ENCODE data around the gene TJP2. TPM values are rescaled to one million over a fixed set of nuclear protein-coding genes. Genes with fewer than 3 reads are reported as not detected.

Gene TJP2
- polyA plus RNA-seq, 1 donor from 2014 or later = 3.1 TPM

DNA sequence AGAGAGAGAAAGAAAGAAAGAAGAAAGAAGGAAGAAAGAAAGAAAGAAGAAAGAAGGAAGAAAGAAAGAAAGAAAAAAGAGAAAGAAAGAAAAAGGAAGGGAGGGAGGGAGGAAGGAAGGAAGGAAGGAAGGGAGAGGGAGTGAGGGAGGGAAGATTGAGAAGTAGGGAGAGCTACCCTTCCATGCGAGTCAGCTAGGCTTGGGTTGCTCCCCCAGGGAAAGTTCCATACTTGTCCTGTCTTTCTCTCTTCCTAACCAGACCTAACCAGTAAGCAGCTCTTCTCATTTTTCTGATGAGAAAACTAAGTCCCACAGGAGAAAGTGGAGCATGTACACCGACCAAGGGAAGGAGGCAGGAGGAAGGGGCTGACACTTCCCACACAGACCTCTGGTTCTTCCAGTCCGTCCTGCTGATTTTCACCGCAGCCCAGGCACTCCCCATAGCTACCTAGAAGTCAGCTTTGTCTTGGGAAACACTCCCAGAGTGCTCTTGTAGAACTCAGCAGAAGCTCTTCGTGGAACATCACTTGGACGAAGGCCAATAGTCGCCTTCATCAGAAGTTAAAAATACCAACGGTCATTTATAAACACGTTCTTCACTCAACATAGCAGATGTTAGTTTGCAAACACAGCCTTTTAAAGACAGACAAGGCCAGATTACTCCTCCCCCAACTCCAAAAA is 121.9 kb downstream of the TJP2 start:
- Histone ChIP-seq H3F3A (ENCODE audit: insufficient read depth, low read length, poor library complexity, severe bottlenecking) (no peaks in the 10 kb centered on the region), H4K20me1 (ENCODE audit: insufficient read depth) (no peaks in the 10 kb centered on the region), H3K36me3 (ENCODE audit: insufficient read depth, low read length) (no peaks in the 10 kb centered on the region), H3K27ac (ENCODE audit: low read length) (no peak overlapping the region), H3K4me2 (ENCODE audit: low read length) (no peak overlapping the region), H3K27me3 (ENCODE audit: insufficient read depth, low read depth, low read length) (no peaks in the 10 kb centered on the region), H3K79me2 (replicated peaks; ENCODE audit: insufficient read depth, low read length) (no peaks in the 10 kb centered on the region), H3K9me2 (ENCODE audit: insufficient read depth, low read length) (no peaks in the 10 kb centered on the region), H3K9ac (ENCODE audit: low read length) (no peak overlapping the region), H3K4me3 (ENCODE audit: low read length) (no peak overlapping the region), H3K9me3 (ENCODE audit: low read length) (no peaks in the 10 kb centered on the region), H2AFZ (ENCODE audit: low read depth, low read length) (no peak overlapping the region)
- TF ChIP-seq TAF1 (IDR thresholded peaks at IDR 0.05; ENCODE audit: low read depth) = no peak
- TF ChIP-seq, protein P1, sequence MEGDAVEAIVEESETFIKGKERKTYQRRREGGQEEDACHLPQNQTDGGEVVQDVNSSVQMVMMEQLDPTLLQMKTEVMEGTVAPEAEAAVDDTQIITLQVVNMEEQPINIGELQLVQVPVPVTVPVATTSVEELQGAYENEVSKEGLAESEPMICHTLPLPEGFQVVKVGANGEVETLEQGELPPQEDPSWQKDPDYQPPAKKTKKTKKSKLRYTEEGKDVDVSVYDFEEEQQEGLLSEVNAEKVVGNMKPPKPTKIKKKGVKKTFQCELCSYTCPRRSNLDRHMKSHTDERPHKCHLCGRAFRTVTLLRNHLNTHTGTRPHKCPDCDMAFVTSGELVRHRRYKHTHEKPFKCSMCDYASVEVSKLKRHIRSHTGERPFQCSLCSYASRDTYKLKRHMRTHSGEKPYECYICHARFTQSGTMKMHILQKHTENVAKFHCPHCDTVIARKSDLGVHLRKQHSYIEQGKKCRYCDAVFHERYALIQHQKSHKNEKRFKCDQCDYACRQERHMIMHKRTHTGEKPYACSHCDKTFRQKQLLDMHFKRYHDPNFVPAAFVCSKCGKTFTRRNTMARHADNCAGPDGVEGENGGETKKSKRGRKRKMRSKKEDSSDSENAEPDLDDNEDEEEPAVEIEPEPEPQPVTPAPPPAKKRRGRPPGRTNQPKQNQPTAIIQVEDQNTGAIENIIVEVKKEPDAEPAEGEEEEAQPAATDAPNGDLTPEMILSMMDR (IDR thresholded peaks at IDR 0.05; ENCODE audit: poor library complexity, severe bottlenecking) = no peak
- no peak for TF ChIP-seq SMC3 (conservative IDR thresholded peaks at IDR 0.05; ENCODE audit: poor library complexity)
- TF ChIP-seq, protein P2, sequence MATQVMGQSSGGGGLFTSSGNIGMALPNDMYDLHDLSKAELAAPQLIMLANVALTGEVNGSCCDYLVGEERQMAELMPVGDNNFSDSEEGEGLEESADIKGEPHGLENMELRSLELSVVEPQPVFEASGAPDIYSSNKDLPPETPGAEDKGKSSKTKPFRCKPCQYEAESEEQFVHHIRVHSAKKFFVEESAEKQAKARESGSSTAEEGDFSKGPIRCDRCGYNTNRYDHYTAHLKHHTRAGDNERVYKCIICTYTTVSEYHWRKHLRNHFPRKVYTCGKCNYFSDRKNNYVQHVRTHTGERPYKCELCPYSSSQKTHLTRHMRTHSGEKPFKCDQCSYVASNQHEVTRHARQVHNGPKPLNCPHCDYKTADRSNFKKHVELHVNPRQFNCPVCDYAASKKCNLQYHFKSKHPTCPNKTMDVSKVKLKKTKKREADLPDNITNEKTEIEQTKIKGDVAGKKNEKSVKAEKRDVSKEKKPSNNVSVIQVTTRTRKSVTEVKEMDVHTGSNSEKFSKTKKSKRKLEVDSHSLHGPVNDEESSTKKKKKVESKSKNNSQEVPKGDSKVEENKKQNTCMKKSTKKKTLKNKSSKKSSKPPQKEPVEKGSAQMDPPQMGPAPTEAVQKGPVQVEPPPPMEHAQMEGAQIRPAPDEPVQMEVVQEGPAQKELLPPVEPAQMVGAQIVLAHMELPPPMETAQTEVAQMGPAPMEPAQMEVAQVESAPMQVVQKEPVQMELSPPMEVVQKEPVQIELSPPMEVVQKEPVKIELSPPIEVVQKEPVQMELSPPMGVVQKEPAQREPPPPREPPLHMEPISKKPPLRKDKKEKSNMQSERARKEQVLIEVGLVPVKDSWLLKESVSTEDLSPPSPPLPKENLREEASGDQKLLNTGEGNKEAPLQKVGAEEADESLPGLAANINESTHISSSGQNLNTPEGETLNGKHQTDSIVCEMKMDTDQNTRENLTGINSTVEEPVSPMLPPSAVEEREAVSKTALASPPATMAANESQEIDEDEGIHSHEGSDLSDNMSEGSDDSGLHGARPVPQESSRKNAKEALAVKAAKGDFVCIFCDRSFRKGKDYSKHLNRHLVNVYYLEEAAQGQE (IDR thresholded peaks at IDR 0.05; ENCODE audit: borderline replicate concordance) = no peak
- TF ChIP-seq RAD21 (conservative IDR thresholded peaks at IDR 0.05) = no peak
- TF ChIP-seq POLR2AphosphoS5 (IDR thresholded peaks at IDR 0.05) = no peak
- no peak for TF ChIP-seq EZH2 (IDR thresholded peaks at IDR 0.05; ENCODE audit: borderline replicate concordance, insufficient read depth, low read length, poor library complexity, severe bottlenecking)
- no peak for TF ChIP-seq MXI1 (conservative IDR thresholded peaks at IDR 0.05; ENCODE audit: poor library complexity, severe bottlenecking)
- TF ChIP-seq EP300 (conservative IDR thresholded peaks at IDR 0.05; ENCODE audit: poor library complexity, severe bottlenecking) = no peak

DNA sequence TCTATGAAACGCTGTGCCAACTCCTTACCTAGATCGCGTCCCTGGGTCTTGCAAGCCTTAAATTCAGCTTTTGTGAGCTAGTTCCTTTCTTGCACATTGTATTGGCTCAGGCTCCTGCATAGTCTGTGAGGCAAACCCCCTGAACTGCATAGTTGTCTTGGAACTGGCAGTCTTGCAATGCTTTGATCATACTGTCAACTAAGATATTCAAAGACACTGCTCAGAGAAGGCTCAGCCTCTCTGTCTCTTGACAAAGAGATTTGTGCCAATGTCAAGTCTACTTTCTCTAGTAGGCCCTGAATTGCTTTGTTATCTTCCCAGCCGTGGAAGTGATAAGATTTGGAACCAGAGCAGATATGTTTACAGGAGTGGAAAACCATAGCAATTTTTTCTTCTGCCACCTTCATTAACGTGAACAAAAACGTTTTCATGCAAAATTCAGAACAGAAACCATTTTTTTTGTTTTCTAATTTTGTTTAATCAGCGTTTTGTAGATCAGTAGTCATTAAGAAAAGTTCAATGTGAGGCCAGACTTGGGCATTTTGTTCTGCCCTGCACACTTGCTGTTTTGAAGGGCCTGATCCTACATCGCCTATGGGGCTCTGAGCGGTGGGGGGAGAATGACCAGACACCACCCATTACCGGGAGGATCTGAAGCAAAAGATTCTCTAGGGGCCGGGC is 123.4 kb downstream of the TJP2 start:
- Histone ChIP-seq H3F3A (ENCODE audit: insufficient read depth, low read length, poor library complexity, severe bottlenecking) (no peaks in the 10 kb centered on the region), H3K9ac (ENCODE audit: low read length) (no peak overlapping the region), H3K4me2 (ENCODE audit: low read length) (no peak overlapping the region), H3K27me3 (ENCODE audit: insufficient read depth, low read depth, low read length) (no peaks in the 10 kb centered on the region), H3K9me2 (ENCODE audit: insufficient read depth, low read length) (no peaks in the 10 kb centered on the region), H3K79me2 (replicated peaks; ENCODE audit: insufficient read depth, low read length) (no peaks in the 10 kb centered on the region), H3K27ac (ENCODE audit: low read length) (no peak overlapping the region), H3K4me3 (ENCODE audit: low read length) (no peak overlapping the region), H3K9me3 (ENCODE audit: low read length) (no peaks in the 10 kb centered on the region), H4K20me1 (ENCODE audit: insufficient read depth) (no peaks in the 10 kb centered on the region), H2AFZ (ENCODE audit: low read depth, low read length) (no peak overlapping the region), H3K36me3 (ENCODE audit: insufficient read depth, low read length) (no peaks in the 10 kb centered on the region)
- TF ChIP-seq POLR2AphosphoS5 (IDR thresholded peaks at IDR 0.05) (no peak), RAD21 (conservative IDR thresholded peaks at IDR 0.05) (no peak), MXI1 (conservative IDR thresholded peaks at IDR 0.05; ENCODE audit: poor library complexity, severe bottlenecking) (no peak), EZH2 (IDR thresholded peaks at IDR 0.05; ENCODE audit: borderline replicate concordance, insufficient read depth, low read length, poor library complexity, severe bottlenecking) (no peak), SMC3 (conservative IDR thresholded peaks at IDR 0.05; ENCODE audit: poor library complexity) (no peak), TAF1 (IDR thresholded peaks at IDR 0.05; ENCODE audit: low read depth) (no peak), EP300 (conservative IDR thresholded peaks at IDR 0.05; ENCODE audit: poor library complexity, severe bottlenecking) (no peak)
- TF ChIP-seq, protein P2 (IDR thresholded peaks at IDR 0.05; ENCODE audit: borderline replicate concordance) = no peak
- TF ChIP-seq, protein P1 (IDR thresholded peaks at IDR 0.05; ENCODE audit: poor library complexity, severe bottlenecking) = no peak

Data from neural cell (in vitro differentiated cells).